Mammary epithelial cell (primary cell): ENCODE measurements around the gene ERBB4.

Source experiments
- EZH2 ChIP-seq: IDR thresholded peaks from 2 replicates; pipeline ENCODE4 v1.6.1; 2012; ENCODE audit warnings: low read length, inconsistent platforms, borderline replicate concordance
- TF ChIP-seq, protein P1 (sequence below), 2 donors: IDR thresholded peaks in 1 of 2; conservative IDR thresholded peaks in 1 of 2; 2 replicates each; pipeline ENCODE4 v1.5.1; 2011 to 2012; ENCODE audit warnings: inconsistent platforms in 2 of 2, low read length in 2 of 2, mild to moderate bottlenecking in 2 of 2, control low read depth in 1 of 2, low read depth in 1 of 2; ENCODE audit not compliant: insufficient read depth in 1 of 2; ENCODE audit errors: extremely low read depth in 1 of 2

- TF ChIP-seq, protein P1, sequence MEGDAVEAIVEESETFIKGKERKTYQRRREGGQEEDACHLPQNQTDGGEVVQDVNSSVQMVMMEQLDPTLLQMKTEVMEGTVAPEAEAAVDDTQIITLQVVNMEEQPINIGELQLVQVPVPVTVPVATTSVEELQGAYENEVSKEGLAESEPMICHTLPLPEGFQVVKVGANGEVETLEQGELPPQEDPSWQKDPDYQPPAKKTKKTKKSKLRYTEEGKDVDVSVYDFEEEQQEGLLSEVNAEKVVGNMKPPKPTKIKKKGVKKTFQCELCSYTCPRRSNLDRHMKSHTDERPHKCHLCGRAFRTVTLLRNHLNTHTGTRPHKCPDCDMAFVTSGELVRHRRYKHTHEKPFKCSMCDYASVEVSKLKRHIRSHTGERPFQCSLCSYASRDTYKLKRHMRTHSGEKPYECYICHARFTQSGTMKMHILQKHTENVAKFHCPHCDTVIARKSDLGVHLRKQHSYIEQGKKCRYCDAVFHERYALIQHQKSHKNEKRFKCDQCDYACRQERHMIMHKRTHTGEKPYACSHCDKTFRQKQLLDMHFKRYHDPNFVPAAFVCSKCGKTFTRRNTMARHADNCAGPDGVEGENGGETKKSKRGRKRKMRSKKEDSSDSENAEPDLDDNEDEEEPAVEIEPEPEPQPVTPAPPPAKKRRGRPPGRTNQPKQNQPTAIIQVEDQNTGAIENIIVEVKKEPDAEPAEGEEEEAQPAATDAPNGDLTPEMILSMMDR (conservative IDR thresholded peaks at IDR 0.05 in 1 of 2, IDR thresholded peaks at IDR 0.05 in 1 of 2; ENCODE audit: extremely low read depth in 1 of 2, insufficient read depth in 1 of 2, low read depth in 1 of 2, low read length in 2 of 2), result no peak
- TF ChIP-seq EZH2, result no peak
These were observed 111.0 kb downstream of the ERBB4 start for GRCh38 chr2:212427638-212428037.
